Measurements from ENCODE around the gene SERPINB1.

The SERPINB1 gene

DNA sequence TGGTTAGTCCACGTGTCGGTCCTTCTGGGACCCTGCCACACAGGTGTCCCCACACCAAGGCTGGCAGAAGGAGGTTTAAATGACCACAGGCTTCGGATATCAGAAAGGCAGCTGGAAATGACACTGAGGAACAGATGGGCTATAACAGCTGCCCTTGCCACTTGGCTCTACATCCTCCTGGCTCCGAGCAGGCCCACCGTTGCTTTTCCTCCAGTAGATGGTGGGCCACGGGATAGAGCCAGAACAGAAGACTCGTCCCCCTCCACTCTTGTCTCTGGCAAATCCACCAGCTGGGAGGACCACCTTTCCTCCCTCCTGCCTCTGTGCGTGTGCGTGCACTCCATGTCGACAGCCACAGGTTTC is 58.9 kb downstream of the SERPINB1 start:
- TF ChIP-seq, protein P1, sequence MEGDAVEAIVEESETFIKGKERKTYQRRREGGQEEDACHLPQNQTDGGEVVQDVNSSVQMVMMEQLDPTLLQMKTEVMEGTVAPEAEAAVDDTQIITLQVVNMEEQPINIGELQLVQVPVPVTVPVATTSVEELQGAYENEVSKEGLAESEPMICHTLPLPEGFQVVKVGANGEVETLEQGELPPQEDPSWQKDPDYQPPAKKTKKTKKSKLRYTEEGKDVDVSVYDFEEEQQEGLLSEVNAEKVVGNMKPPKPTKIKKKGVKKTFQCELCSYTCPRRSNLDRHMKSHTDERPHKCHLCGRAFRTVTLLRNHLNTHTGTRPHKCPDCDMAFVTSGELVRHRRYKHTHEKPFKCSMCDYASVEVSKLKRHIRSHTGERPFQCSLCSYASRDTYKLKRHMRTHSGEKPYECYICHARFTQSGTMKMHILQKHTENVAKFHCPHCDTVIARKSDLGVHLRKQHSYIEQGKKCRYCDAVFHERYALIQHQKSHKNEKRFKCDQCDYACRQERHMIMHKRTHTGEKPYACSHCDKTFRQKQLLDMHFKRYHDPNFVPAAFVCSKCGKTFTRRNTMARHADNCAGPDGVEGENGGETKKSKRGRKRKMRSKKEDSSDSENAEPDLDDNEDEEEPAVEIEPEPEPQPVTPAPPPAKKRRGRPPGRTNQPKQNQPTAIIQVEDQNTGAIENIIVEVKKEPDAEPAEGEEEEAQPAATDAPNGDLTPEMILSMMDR (IDR thresholded peaks at IDR 0.05), result no peak
- peaks cover 17 to 60% (median 36%) of the 10 kb centered on the region in 3 donors for H3K36me3 ChIP-seq
- no peaks in the 10 kb centered on the region for H3K27me3 ChIP-seq

DNA sequence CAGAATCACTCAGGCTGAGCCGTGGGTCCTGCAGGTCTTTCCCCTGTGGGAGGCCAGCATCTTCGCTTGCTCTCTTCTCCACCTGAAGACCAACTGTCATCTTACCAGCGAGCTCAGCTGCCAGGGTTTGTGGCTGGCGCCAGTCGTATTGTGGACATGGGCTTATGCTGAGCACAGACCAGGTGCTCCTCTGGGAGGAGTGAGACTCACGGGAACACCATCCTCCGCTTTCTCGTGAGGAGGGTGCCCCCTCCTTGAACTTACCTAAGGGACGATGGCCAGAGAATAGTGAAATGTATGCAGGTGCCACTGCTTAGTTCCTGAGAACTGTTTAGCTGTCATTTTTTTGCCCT is 59.3 kb downstream of the SERPINB1 start:
- TF ChIP-seq, protein P1 (IDR thresholded peaks at IDR 0.05), result no peak
- intact Hi-C loops (cut with DNase I; ENCODE audit: low total_unique reads), result no loop called here
- no peaks in the 10 kb centered on the region for H3K27me3 ChIP-seq
- H3K9me3 ChIP-seq, result no peaks in the 10 kb centered on the region
- H3K27ac ChIP-seq, result no peak overlapping the region
- DNase-seq, result no peak
- no peak overlapping the region for H3K4me3 ChIP-seq
- peaks cover 0 to 21% (median 10%) of the 10 kb centered on the region in 4 donors for H3K4me1 ChIP-seq
- H3K36me3 ChIP-seq, result peaks cover 17 to 59% (median 36%) of the 10 kb centered on the region in 3 donors

More for the DNA sequence above, 58.9 kb downstream of the SERPINB1 start:
- Histone ChIP-seq H3K27ac (no peak overlapping the region), H3K9me3 (no peaks in the 10 kb centered on the region), H3K4me1 (peaks cover 0 to 17% (median 8%) of the 10 kb centered on the region in 4 donors), H3K4me3 (no peak overlapping the region)
- intact Hi-C loops (cut with DNase I; ENCODE audit: low total_unique reads), result no loop called here
- no peak for DNase-seq
